ENCODE data around the gene SHROOM1.

The SHROOM1 gene

GRCh38 chr5:132780577-132780976, 49.9 kb downstream of the SHROOM1 start:
- Histone ChIP-seq H3K27me3 (replicated peaks; ENCODE audit: control insufficient read depth, insufficient read depth, low read length, poor library complexity, severe bottlenecking) (no peaks in the 10 kb centered on the region), H3K36me3 (ENCODE audit: control insufficient read depth, insufficient read depth, low read length) (no peaks in the 10 kb centered on the region), H3K4me1 (ENCODE audit: control insufficient read depth, insufficient read depth, low read length, poor library complexity, severe bottlenecking) (peaks cover 11% of the 10 kb centered on the region), H3K9me3 (ENCODE audit: control insufficient read depth, low read length) (no peaks in the 10 kb centered on the region), H3K4me3 (ENCODE audit: insufficient read depth, low read depth, low read length, poor library complexity, severe bottlenecking) (no peak overlapping the region), H3K27ac (ENCODE audit: insufficient read depth, low read length, poor library complexity, severe bottlenecking) (no peak overlapping the region)
- DNase-seq, result no peak

- H3K9me3 ChIP-seq (ENCODE audit: control insufficient read depth, low read length), result no peaks in the 10 kb centered on the region
These were observed 50.5 kb downstream of the SHROOM1 start for GRCh38 chr5:132779961-132780360.

GRCh38 chr5:132778856-132779255, 51.6 kb downstream of the SHROOM1 start:
- no peaks in the 10 kb centered on the region for H3K27me3 ChIP-seq (replicated peaks; ENCODE audit: control insufficient read depth, insufficient read depth, low read length, poor library complexity, severe bottlenecking)
- no peaks in the 10 kb centered on the region for H3K36me3 ChIP-seq (ENCODE audit: control insufficient read depth, insufficient read depth, low read length)
- no peak for DNase-seq
- H3K4me3 ChIP-seq (ENCODE audit: insufficient read depth, low read depth, low read length, poor library complexity, severe bottlenecking), result no peak overlapping the region
- no peak overlapping the region for H3K27ac ChIP-seq (ENCODE audit: insufficient read depth, low read length, poor library complexity, severe bottlenecking)
- H3K9me3 ChIP-seq (ENCODE audit: control insufficient read depth, low read length), result no peaks in the 10 kb centered on the region
- peaks cover 11% of the 10 kb centered on the region for H3K4me1 ChIP-seq (ENCODE audit: control insufficient read depth, insufficient read depth, low read length, poor library complexity, severe bottlenecking)

More at GRCh38 chr5:132779961-132780360, 50.5 kb downstream of the SHROOM1 start:
- no peak for DNase-seq
- Histone ChIP-seq H3K4me3 (ENCODE audit: insufficient read depth, low read depth, low read length, poor library complexity, severe bottlenecking) (no peak overlapping the region), H3K36me3 (ENCODE audit: control insufficient read depth, insufficient read depth, low read length) (no peaks in the 10 kb centered on the region), H3K27ac (ENCODE audit: insufficient read depth, low read length, poor library complexity, severe bottlenecking) (no peak overlapping the region), H3K27me3 (replicated peaks; ENCODE audit: control insufficient read depth, insufficient read depth, low read length, poor library complexity, severe bottlenecking) (no peaks in the 10 kb centered on the region), H3K4me1 (ENCODE audit: control insufficient read depth, insufficient read depth, low read length, poor library complexity, severe bottlenecking) (peaks cover 11% of the 10 kb centered on the region)

GRCh38 chr5:132778129-132778528, 52.3 kb downstream of the SHROOM1 start:
- Histone ChIP-seq H3K9me3 (ENCODE audit: control insufficient read depth, low read length) (no peaks in the 10 kb centered on the region), H3K4me1 (ENCODE audit: control insufficient read depth, insufficient read depth, low read length, poor library complexity, severe bottlenecking) (peaks cover 11% of the 10 kb centered on the region), H3K36me3 (ENCODE audit: control insufficient read depth, insufficient read depth, low read length) (no peaks in the 10 kb centered on the region), H3K27ac (ENCODE audit: insufficient read depth, low read length, poor library complexity, severe bottlenecking) (no peak overlapping the region), H3K4me3 (ENCODE audit: insufficient read depth, low read depth, low read length, poor library complexity, severe bottlenecking) (peak overlapping the region; percentile 88), H3K27me3 (replicated peaks; ENCODE audit: control insufficient read depth, insufficient read depth, low read length, poor library complexity, severe bottlenecking) (no peaks in the 10 kb centered on the region)
- no peak for DNase-seq

- H3K27me3 ChIP-seq (replicated peaks; ENCODE audit: control insufficient read depth, insufficient read depth, low read length, poor library complexity, severe bottlenecking), result no peaks in the 10 kb centered on the region
- peak within 1 kb of the TSS; percentile 88 for H3K4me3 ChIP-seq (ENCODE audit: insufficient read depth, low read depth, low read length, poor library complexity, severe bottlenecking)
- H3K9me3 ChIP-seq (ENCODE audit: control insufficient read depth, low read length), result no peaks in the 10 kb centered on the region
- peak within 1 kb of the TSS; percentile 38 for H3K27ac ChIP-seq (ENCODE audit: insufficient read depth, low read length, poor library complexity, severe bottlenecking)
- H3K36me3 ChIP-seq (ENCODE audit: control insufficient read depth, insufficient read depth, low read length), result no peaks in the 10 kb centered on the region
- H3K4me1 ChIP-seq (ENCODE audit: control insufficient read depth, insufficient read depth, low read length, poor library complexity, severe bottlenecking), result peaks cover 11% of the 10 kb centered on the region
- DNase-seq, result peak; percentile 20 to 34 (median 26)
These were observed 53.0 kb downstream of the SHROOM1 start, which contains the start of gene SEPTIN8 for GRCh38 chr5:132777209-132778069. SEPTIN8 (minus strand) TSS chr5:132777239; CDS start chr5:132777137, 102 bp downstream.

- peak overlapping the region; percentile 88 for H3K4me3 ChIP-seq (ENCODE audit: insufficient read depth, low read depth, low read length, poor library complexity, severe bottlenecking)
- H3K27me3 ChIP-seq (replicated peaks; ENCODE audit: control insufficient read depth, insufficient read depth, low read length, poor library complexity, severe bottlenecking), result no peaks in the 10 kb centered on the region
- DNase-seq, result no peak
- H3K4me1 ChIP-seq (ENCODE audit: control insufficient read depth, insufficient read depth, low read length, poor library complexity, severe bottlenecking), result peaks cover 11% of the 10 kb centered on the region
- no peaks in the 10 kb centered on the region for H3K9me3 ChIP-seq (ENCODE audit: control insufficient read depth, low read length)
- no peaks in the 10 kb centered on the region for H3K36me3 ChIP-seq (ENCODE audit: control insufficient read depth, insufficient read depth, low read length)
- H3K27ac ChIP-seq (ENCODE audit: insufficient read depth, low read length, poor library complexity, severe bottlenecking), result no peak overlapping the region
These were observed 53.6 kb downstream of the SHROOM1 start for GRCh38 chr5:132776938-132777208.

- Histone ChIP-seq H3K9me3 (ENCODE audit: control insufficient read depth, low read length) (no peaks in the 10 kb centered on the region), H3K27ac (ENCODE audit: insufficient read depth, low read length, poor library complexity, severe bottlenecking) (no peak overlapping the region), H3K27me3 (replicated peaks; ENCODE audit: control insufficient read depth, insufficient read depth, low read length, poor library complexity, severe bottlenecking) (no peaks in the 10 kb centered on the region), H3K4me1 (ENCODE audit: control insufficient read depth, insufficient read depth, low read length, poor library complexity, severe bottlenecking) (peaks cover 11% of the 10 kb centered on the region), H3K36me3 (ENCODE audit: control insufficient read depth, insufficient read depth, low read length) (no peaks in the 10 kb centered on the region), H3K4me3 (ENCODE audit: insufficient read depth, low read depth, low read length, poor library complexity, severe bottlenecking) (peak overlapping the region; percentile 88)
- no peak for DNase-seq
These were observed 54.1 kb downstream of the SHROOM1 start for GRCh38 chr5:132776131-132776937.

GRCh38 chr5:132775476-132775961, 54.9 kb downstream of the SHROOM1 start:
- no peaks in the 10 kb centered on the region for H3K36me3 ChIP-seq (ENCODE audit: control insufficient read depth, insufficient read depth, low read length)
- no peak for DNase-seq

GRCh38 chr5:132774896-132775295, 55.6 kb downstream of the SHROOM1 start:
- no peak overlapping the region for H3K27ac ChIP-seq (ENCODE audit: insufficient read depth, low read length, poor library complexity, severe bottlenecking)
- H3K4me1 ChIP-seq (ENCODE audit: control insufficient read depth, insufficient read depth, low read length, poor library complexity, severe bottlenecking), result peaks cover 11% of the 10 kb centered on the region
- H3K27me3 ChIP-seq (replicated peaks; ENCODE audit: control insufficient read depth, insufficient read depth, low read length, poor library complexity, severe bottlenecking), result no peaks in the 10 kb centered on the region

More at GRCh38 chr5:132775476-132775961, 54.9 kb downstream of the SHROOM1 start:
- H3K4me1 ChIP-seq (ENCODE audit: control insufficient read depth, insufficient read depth, low read length, poor library complexity, severe bottlenecking), result peaks cover 11% of the 10 kb centered on the region
- H3K4me3 ChIP-seq (ENCODE audit: insufficient read depth, low read depth, low read length, poor library complexity, severe bottlenecking), result no peak overlapping the region
- no peak overlapping the region for H3K27ac ChIP-seq (ENCODE audit: insufficient read depth, low read length, poor library complexity, severe bottlenecking)
- H3K27me3 ChIP-seq (replicated peaks; ENCODE audit: control insufficient read depth, insufficient read depth, low read length, poor library complexity, severe bottlenecking), result no peaks in the 10 kb centered on the region
- H3K9me3 ChIP-seq (ENCODE audit: control insufficient read depth, low read length), result no peaks in the 10 kb centered on the region

GRCh38 chr5:132774406-132774805, 56.0 kb downstream of the SHROOM1 start:
- H3K4me1 ChIP-seq (ENCODE audit: control insufficient read depth, insufficient read depth, low read length, poor library complexity, severe bottlenecking), result peaks cover 11% of the 10 kb centered on the region
- no peaks in the 10 kb centered on the region for H3K36me3 ChIP-seq (ENCODE audit: control insufficient read depth, insufficient read depth, low read length)
- no peak overlapping the region for H3K27ac ChIP-seq (ENCODE audit: insufficient read depth, low read length, poor library complexity, severe bottlenecking)
- no peaks in the 10 kb centered on the region for H3K27me3 ChIP-seq (replicated peaks; ENCODE audit: control insufficient read depth, insufficient read depth, low read length, poor library complexity, severe bottlenecking)
- H3K9me3 ChIP-seq (ENCODE audit: control insufficient read depth, low read length), result no peaks in the 10 kb centered on the region
- H3K4me3 ChIP-seq (ENCODE audit: insufficient read depth, low read depth, low read length, poor library complexity, severe bottlenecking), result no peak overlapping the region
- DNase-seq, result no peak

More at GRCh38 chr5:132774896-132775295, 55.6 kb downstream of the SHROOM1 start:
- no peak overlapping the region for H3K4me3 ChIP-seq (ENCODE audit: insufficient read depth, low read depth, low read length, poor library complexity, severe bottlenecking)
- no peaks in the 10 kb centered on the region for H3K9me3 ChIP-seq (ENCODE audit: control insufficient read depth, low read length)
- DNase-seq, result no peak
- H3K36me3 ChIP-seq (ENCODE audit: control insufficient read depth, insufficient read depth, low read length), result no peaks in the 10 kb centered on the region

Measured in effector memory CD4-positive, alpha-beta T cell (primary cell).